HK-2 (cell line): Measurements from ENCODE around the gene FGGY.
"Not testable (repeated sequence)": the region's sequence is repeated elsewhere in the genome, so short reads cannot be mapped to it uniquely, and the experiment has no call there.

Experiments
- DNase-seq: peaks from one replicate; pipeline ENCODE4 v3.0.0-alpha.2; 2018; ENCODE audit not compliant: unreplicated experiment

FGGY gene

DNA sequence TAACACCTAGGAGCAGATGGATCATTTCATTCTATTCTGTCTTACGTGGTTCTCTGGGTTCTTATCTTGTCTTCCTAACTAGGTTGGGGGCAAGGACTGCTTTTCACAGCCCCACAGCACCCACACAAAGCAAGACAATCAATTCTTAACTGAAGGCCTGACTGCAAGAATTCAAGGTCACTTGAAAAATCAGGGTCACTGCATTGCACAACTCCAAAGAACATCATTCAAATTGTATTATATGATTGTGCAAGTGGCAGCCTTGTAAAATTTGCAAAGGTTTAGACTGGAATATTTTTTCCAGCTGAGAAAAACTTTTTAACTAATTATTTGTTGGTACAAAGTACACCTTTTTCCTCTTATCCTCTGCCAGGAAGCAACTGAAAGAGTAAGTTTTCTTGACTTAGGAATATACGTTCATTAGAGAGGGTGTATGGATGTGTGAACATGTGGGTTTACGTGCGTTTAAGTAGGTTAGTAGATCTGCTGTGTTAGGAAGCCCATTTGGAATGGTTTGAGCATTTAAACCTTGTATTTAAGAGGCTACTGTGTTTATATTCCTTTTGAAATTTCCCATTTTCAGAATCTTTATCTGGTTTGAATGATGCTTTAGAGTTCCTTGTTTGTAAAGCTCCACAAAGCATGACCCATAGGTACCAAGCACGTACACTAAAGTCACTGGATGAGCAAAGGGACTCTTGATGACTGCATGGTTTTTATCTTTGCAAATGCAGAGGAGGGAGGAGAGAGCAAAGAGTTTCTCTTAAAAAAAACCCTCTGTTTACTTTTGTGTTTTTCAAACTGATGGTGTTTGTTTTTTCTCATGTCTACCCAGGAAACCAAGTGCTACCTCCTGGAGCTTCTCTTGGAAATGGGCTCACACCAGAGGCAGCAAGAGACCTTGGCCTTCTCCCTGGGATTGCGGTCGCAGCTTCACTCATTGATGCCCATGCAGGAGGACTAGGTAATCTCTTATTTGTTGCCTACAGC, 214.9 kb downstream of the FGGY start:
- DNase-seq, result no peak

DNA sequence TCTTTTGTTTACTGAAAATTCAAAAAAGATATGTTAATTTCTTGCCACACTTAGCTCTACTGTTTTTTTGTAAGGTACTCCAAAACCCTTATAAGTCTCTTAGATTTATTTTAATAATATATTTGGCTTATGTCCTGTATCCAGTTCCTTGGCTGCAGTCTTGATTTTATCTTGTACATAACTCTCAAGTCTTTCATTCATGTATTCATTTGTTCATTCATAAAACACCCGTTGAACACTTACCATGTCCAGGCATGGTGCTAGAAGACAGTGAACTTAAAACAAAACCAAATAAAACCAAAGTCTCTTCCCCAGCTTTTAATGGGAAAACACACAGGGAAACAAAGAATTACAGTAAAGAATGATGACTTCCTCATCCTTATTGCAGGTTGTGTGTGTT, 215.8 kb downstream of the FGGY start:
- DNase-seq, result no peak

DNA sequence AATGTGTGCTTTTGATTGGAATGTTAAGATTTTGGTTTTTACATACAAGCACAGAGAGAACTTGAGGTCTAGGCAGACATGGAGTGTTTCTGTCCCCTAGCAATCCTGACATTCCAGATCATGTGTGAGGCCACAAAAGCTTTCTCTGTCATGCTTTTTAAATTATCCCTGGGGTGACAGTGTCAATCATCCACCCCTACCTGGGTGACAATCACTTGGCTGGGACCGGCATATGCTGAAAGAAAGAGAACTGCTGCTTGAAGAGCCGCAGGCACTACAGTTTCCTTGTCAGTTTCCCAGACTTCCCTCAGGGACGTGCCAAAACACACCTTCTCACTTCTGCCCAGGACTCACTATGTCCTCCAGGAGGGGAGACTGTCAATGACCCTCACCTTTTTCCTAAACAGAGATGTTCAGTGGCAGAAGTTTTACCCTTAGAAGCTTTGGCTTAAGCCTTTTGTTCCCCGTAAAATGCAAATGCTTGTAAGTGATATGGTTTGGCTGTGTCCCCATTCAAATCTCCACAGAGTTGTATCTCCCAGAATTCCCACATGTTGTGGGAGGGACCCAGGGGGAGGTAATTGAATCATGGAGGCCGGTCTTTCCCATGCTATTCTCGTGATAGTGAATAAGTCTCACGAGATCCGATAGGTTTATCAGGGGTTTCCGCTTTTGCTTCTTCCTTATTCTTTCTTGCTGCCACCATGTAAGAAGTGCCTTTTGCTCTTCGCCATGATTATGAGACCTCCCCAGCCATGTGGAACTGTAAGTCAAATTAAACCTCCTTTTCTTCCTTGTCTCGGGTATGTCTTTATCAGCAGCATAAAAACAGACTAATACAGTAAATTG, 217.4 kb downstream of the FGGY start:
- no peak for DNase-seq

DNA sequence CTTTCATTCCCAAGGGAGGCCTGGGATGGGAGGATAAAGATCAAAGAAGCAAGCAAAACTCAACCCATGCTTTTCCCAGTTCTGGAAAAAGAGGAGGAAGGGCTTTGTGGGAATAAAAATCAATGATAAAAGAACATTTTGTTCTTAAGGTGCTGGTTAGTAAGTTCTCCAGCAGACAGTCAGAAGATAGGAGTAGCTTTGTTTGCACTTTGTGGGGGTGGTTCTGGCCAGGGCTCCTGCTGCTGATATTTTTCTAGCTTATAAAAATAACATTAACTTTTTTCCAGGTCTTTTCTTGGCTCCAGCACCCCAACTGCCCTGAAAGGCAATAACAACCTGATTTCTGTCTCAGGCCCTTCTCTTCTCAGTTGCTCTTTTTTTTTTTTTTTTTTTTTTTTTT, 220.0 kb downstream of the FGGY start:
- no peak for DNase-seq

DNA sequence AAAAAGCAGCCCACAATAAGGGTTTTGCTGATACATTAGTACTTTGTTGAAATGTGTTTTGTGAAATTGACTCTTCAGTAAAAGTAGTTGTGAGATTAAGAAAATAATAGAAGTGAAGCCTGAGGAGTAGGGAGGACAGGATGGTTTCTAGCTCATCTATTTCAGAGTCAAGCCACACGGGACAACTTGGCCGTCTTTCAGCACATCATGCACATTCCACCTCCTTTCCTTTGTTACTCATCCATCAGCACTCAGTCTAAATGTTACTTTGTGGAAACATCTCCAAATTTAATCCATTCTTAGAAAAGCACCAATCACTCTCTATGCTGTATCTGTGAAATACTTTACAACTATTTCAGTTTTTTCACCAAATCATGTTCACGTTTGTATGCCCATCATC, 223.3 kb downstream of the FGGY start:
- DNase-seq, result no peak

DNA sequence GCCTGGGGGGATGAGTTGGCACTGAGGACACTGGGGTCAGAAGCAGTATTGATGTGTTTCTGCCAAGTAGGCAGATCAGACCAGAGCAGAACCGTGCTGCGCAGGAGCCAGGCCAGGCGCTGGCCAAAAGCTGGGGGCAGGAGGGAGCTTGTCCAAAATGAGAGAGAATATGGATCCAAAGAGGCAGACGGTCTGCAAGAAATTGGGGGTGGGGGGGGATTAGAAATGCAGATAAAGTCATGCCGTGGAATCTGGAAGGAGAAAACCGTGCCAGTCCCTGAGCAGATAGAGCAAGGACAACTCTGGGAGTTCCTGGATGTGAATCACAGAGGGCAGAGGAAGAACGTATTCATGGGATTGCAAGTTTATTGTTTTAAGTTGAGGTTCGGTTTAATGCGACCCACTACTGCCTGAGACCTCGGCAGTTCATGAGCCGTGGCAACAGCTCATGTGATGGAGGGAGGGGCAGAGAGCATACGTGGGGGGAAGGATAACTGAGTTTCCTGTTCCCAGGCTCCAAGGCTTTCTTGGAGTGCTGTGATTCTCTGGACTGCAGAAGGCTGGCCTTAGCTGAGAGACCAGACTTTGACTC, 224.0 kb downstream of the FGGY start:
- no peak for DNase-seq

DNA sequence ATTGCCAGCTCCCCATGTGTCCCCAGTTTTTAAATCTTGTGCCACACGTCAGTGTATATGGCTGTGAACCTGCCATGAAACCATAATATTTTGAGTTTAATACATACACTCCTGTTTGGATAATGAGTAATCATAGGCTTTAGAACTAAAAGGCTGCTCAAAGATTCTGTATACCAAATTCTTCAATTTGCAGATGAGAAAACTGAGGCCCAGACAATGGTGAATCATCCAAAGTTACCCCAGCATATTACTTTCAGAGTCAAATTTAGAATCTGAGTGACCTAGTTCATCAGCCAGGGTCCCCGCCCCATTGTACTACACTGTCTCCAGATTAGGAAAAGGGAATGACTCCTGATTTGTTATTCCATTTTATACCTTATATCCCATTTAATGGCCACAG, 224.6 kb downstream of the FGGY start:
- no peak for DNase-seq

DNA sequence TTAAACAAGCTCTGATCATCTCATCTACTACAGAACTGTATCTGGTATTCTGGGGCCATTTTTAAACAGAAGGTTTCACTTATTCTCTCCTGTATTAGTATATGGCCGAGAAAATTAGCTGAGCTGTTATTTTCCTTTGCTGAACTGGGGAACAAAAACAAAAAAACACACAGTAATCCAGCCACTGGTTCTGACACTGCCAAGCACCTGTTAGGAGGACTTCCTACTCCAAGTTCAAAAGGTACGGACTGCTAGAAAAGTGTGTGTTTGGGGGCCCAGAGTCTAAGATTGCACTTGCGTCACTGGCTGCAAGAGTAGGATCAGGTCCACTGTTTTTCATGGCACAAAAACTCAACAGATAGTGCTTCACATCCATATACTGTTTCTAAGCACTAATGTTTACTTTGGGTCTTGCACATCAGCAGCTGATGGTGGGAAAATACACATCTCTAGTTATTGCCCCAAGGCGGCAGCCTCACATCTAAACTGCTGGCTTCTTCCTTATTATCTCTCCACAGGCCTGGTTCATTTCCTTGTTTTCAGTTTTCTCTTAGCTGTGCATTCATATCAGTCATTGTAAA, 226.1 kb downstream of the FGGY start:
- no peak for DNase-seq

DNA sequence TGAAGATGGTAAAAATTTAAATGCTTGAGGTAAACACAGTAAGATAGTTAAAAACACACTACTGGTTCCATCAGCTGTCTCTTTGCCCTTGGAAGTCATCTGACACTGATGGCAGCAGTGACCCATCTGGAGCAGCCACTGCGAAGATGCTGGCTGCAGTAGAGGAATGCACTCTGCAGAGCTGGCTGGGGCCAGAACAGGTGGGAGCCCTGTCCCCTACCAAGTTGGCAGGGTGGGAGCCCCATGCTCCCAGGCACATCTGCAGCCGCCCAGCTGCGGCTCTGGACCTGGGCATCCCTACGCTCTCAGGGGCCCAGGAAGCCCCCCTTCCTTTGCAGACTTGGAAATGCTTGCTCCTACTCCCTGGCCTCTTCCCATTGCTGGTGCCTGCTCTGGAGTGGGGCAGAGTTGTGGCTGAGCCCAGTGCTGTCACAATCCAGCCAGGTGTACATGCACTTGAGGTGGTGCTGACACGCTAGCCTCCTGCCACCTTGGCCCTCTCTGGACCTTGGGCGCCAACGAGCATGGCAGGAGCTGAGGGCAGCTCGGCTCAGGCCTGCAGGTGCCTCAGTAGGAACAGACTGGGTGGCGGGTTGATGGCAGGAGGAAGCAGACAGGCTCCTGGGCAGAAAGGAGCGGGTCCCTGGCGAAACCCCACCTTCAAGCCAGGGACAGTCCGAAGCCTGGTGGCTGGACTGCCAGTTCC, 227.0 kb downstream of the FGGY start:
- no peak for DNase-seq

DNA sequence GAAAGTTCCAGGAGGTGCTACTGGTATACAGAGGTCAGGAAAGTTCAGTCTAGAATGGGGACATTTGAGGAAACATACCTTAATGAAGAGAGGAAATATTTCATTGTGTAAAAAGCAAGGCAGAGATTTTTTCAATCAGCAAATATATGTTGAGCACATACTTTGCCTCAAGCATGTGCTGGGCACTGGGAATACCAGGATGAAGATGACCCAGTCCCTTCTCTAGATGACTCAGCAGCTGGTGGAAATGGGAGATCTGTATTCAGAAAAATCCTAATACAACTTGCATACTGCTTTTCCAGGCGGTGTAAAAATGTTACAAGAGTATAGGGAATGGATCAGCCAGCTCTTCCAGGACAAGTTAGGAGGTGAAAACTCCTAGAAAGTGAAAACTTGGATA, 229.3 kb downstream of the FGGY start:
- no peak for DNase-seq

DNA sequence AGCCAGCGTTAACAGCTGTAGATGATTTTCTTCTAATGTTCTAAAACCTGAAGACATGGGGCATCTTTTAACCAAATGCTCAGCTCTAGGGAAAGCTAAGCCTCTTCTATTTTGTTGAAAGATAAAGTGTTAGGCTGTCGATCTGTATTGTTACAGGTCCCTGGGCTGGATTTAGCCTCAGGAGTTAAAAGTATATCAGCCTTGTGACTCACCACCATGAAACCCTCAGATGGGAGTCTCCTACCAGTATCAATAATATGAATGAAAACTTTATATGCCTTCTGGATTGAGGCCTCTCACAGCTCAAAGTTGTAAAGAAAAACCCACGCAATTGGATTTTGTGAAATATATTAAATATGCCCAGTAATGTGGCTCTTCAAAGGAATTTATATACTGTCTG, 231.6 kb downstream of the FGGY start:
- DNase-seq, result no peak

DNA sequence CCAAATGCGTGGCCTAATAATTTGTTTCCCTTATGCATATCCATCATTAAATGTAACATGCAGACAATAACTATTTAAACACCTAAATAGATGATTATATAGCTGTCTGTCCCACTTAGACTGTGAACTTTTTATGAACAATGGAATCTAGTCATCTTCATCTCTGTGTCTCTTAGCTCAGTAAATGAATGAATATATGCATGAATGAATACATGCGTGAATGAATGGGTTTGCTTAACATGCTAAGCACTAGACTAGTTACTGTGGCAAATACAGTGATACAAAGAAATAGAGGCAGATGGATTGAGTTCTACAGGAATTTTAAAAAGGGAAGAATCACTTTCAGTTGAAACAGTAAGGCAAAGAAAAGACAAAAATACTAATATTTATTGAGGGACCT, 232.0 kb downstream of the FGGY start:
- no peak for DNase-seq

DNA sequence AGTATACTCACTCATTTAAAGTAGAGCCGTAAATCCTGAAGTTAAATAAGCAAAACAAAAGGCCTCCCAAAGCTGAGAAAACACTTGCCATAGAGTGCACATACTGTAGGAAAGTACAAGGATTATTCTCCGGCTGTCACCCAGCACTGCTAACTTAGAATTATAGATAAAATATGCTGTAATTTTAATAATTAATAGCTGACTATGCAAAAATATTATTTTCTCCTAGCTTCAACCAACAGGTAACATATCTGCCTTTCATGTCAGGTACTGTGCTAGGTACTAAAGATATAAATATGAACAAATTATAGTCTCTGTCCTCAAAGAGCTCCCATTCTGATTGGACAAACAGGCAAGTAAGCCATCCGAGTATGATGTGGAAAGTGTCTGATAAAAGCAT, 233.2 kb downstream of the FGGY start:
- DNase-seq, result no peak

DNA sequence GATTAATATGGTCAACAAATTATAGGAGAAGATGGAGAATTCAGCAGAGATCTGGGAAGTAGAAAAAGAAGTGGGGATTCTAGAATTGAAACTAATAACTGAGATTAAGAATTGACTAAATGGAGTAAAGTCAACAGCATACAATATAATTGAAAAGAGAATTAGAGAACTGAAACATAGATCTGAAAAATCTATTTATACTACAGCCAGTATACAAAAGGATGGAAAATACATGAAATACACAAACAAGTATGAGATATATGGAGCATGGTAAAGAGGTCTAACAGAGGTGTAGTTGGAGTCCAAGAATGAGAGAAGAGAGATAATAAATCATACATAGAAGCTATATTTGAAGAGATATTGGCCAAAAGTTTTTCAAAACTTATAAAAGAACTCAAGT, 235.2 kb downstream of the FGGY start:
- DNase-seq, result no peak

DNA sequence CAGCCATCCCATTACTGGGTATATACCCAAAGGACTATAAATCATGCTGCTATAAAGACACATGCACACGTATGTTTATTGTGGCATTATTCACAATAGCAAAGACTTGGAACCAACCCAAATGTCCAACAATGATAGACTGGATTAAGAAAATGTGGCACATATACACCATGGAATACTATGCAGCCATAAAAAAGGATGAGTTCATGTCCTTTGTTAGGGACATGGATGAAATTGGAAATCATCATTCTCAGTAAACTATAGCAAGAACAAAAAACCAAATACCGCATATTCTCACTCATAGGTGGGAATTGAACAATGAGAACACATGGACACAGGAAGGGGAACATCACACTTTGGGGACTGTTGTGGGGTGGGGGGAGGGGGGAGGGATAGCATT, 241.6 kb downstream of the FGGY start:
- not testable (repeated sequence) for DNase-seq

DNA sequence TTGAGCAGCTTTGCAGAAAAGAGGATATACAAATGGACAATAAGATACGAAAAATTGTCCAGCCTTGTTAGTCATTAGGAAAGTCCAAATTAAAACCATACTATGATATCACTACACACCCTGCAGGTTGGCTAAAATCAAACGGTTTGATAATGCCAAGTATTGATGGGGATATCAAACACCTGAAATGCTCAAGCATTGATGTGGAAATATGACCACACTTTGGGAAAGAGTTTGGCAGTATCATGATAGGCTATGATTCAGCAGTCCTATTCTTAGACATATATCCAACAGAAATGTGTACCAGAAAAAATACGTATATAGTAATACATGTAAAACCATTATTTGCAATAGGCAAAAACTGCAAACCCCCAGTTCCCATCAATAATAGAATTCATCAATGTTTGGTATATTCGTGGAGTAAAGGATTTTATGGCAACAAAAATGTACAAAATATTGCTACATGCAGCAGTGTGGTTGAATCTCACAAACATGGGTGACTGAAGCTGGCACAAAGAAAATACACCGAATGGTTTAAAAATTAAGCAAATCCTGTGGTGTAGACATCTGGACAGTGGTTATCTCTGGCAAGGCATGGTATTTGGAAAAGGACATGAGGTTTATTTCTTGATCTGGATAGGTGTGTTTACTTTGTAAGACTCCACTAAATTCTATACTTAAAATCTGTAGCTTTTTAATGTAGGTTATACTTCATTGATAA, 243.2 kb downstream of the FGGY start:
- DNase-seq, result no peak

DNA sequence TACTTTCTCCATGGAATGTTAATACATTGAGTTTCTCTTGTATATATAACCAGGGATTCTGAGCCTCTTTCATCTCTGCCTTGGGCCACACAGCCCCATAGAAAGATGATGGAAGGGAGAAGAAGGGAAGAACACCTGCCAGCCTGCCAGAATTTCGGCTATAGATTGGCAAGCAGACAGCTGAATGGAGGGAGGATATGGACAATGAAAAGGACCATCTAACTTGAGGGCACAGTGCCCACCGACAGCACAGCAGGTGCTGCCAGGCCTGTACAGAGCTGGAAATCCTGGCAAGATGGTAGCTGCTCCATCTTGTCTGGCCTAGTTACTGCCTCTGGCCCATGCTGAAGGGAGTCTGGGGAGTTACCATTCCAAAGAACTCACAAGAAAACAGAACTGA, 244.3 kb downstream of the FGGY start:
- no peak for DNase-seq

DNA sequence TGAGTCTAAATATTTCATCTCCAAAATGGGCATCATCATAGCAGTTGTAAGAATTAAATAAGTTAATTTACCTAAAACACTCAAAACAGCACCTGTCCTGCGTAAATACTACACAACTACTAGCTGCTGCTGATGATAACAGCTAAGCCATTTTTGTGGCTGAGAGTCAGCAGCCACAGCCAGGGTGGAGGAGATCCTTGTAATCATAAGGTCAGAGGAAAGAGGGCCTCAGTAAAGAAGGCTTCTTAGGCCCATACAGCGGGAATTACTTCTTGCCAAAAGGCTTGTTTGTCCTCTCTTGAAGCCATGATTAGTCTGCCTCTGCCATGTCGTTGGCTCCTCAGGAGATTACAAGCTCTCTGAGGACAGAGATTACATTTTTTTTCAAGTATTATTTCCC, 245.0 kb downstream of the FGGY start:
- no peak for DNase-seq

DNA sequence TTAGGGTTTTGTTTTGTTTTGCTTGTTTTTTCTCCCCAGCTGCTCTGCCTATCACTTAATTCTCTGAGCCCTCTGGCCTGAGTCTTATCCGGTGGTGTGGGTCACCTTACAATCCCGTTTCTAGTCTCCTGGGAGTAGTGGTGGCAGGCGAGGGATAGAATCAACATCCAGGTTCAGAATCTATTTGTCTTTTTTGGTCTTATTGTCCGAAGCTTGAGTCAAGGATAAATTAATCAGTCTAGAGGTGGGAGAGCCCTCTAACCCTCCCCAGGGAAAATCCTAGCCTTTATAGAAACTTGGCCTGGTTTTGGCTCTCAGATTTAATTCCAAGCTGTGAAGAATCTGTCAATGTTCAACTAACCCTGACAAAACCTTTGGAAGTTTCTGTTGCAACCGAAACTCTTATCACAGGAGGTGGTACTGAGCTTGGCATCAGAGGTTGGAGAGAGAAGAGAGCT, 246.3 kb downstream of the FGGY start:
- DNase-seq, result no peak

DNA sequence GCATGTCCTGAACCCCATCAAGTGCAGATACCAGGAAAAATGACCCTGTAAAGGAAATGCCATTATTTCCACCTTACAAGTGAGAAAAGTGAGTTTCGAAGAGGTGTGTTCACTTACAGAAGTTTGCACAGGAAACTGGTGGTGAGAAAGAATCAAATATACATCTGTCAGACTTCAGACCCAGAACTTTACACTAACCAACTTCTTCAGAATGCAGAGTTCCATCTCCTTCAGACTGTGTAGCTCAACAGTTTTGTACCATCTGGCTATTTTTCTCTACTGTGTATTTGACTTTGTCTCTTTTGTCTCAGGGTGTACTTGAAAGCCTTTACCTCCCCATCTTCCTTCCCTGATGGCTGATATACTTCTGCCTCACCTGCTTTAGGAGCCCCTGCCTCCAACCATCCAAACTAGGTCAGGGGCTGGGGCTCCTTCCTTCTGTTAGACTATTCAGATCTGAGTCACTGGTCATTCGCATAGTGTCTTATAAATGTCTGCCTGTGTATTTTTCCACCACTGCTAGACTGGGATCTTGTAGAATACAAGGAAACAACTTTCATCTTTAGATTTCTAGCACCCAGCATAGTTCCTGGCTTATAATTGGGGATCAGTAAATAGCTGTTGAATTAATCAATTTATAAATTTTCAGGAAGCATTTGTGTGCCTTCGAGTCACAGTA, 247.9 kb downstream of the FGGY start:
- DNase-seq, result no peak
